Stimulated activated CD4-positive, alpha-beta T cell treated with anti-CD3 and anti-CD28 coated beads, Interleukin-15, amount 100 ng/mL, for 48 hours (primary cell): ENCODE results near the gene NMD3.
"Not testable (repeated sequence)": the region's sequence is repeated elsewhere in the genome, so short reads cannot be mapped to it uniquely, and the experiment has no call there.

ENCODE experiments used
- DNase-seq, 2 donors: peaks; one replicate each; pipeline ENCODE4 v3.0.0-alpha.2; 2020; ENCODE audit warnings: low read depth in 2 of 2

NMD3 gene

DNA sequence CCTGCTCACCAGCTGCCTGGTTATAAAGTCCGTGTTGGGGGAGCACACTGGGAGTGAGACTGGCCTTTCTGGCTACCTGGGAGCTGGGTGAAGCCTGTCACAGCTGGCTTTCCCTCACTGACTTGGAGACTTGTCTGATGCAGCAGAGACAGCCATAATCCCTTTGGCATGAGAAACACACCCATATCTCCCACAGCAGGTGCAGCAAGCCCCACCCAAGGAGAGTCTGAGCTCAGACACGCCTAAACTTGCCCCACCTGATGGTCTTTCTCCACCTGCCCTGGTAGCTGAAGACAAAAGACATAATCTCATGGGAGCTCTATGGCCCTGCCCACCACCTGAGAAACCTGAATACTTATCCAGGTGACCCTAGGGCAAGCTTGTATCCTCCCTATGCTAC, 54.8 kb downstream of the NMD3 start:
- no peak for DNase-seq

DNA sequence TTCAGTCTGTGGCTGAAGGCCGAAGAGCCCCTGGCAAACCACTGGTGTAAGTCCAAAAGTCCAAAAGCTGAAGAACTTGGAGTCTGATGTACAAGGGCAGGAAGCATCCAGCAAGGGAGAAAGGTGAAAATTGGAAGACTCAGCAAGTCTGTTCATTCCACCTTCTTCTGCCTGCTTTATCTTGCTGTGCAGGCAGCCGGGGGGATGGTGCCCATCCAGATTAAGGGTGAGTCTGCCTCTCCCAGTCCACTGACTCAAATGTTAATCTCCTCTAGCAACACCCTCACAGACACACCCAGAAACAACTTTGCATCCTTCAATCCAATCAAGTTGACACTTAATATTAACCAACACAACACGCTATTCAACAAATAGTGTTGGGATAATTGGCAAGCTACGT, 61.3 kb downstream of the NMD3 start:
- DNase-seq, result not testable (repeated sequence)

DNA sequence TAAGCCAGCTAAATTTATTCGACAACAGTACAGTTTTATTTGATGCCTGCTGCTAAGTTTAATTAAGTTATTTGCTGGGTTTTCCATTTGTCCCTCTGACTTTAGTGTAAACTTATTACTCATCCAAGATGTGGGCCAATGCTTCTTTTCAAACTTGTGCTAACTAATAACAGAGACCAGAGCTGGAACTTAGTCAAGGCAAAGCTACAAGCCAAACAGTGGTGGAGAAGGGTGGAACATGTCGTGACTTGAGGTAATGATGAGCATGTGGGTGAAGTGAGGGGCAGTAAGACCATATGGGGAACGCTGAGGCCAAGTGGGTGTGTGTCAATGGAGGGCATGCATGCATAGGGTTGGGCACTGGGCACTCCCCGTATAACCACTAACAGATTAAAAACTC, 63.9 kb downstream of the NMD3 start:
- no peak for DNase-seq

DNA sequence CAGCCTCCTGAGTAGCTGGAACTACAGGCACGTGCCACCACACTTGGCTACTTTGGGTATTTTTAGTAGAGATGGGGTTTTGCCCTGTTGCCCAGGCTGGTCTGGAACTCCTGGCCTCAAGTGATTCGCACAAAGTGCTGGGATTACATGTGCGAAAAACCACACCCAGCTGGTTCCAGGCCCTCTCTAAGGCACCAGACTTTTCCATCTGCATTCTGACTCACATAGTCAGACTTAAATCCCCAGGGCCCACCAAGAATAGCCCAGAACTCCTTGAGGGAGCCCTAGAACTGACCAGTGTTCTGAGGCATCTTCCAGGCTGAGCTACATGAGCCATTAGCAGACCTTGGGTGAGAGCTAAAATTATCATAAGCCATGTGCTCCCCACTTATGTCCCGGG, 68.1 kb downstream of the NMD3 start:
- no peak for DNase-seq

DNA sequence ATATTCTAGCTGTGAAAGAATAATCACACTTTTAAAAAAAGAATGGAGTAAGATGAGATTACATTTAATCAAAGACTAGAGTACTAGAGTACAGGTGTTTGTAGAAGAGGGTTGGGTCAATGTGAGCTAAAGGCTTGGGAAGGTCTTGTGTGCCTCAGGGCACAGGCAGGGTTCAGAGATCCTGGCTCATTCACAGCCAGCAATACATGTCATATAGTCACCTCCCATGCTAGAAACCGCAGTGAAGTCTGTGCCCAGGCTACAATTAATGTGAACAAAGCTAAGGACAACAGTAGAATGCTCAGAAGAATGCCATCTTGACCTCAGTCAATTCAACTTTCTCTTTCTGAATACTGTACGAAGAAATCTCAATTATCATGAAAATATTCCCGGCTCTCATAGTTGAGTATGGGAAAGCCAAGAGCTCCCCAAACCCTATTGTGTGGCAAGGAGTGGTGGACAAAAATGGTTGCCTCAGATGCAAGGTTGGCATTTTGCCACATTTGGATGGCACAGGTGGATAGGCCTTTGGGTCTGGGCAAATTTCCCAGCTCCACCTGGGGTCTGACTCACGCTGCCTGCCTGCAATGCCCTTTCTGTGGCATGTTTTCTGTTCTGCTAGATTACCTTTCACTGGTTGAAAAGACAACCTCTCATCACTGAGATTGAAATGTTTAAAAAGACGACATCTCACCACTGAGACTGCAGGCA, 70.2 kb downstream of the NMD3 start:
- no peak for DNase-seq

DNA sequence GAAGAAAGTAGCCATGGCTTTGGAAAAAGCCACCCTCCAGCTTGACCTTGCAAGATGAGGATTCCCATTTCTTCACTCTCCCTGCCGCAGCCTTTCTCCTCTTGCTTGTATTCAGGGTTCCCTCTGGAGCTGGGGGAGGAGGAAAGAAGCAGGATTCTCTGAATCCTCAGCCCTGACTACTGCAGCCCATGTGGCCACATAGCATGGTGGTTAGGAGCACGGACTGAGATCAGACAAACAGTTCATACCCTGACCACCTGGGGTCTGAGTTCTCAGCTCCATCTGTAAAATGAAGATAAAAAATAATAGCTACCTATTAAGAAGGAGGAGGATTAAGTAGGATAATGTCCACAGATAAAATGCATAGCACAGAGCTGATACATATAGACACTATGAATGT, 72.3 kb downstream of the NMD3 start:
- DNase-seq, result no peak

DNA sequence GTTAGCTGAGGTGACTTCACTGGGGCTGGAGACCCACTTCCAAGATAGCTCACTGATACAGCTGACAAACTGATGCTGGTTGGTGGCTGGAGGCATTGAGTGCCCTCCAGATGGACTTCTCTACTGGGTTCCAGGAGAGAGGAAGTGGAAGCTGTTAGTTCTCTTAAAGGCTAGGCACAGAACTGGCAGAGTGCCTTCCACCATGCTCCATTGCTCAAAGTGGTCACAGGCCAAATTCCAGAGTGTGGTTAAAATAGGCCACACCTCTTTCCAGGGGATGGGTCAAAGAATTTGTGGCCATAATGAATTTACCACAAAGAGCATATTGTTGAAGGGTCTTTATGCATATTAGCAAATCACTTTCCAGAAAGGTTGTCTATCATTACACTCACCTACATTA, 74.2 kb downstream of the NMD3 start:
- DNase-seq, result no peak

DNA sequence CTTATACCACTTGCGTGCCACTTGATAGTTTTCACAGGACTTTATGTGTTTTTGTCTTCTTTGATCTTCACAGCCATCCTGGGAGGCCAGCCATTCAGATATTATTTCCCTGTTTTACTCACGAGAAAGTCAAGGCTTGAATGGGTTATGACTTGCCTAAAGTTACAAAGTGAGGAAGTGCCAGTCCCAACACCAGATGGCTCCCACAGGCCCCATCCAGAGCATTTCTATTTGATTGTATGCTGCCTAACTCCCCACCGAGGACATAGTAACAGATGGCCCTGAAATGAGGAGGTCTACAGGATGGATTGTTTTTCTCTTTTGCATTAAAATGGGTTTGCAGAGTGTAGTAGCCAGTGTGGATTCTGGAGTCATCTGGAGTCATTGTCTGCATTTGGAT, 75.7 kb downstream of the NMD3 start:
- no peak for DNase-seq
